ENCODE results near the gene HECA.
"Not testable (repeated sequence)": the region's sequence is repeated elsewhere in the genome, so short reads cannot be mapped to it uniquely, and the experiment has no call there.

Gene HECA

GRCh38 chr6:139135578-139136545 lies 982 bp downstream of the HECA start:
- in situ Hi-C loops (cut with MboI; ENCODE audit: low sequenced_read_pairs), result no loop called here

- in situ Hi-C loops (cut with MboI; ENCODE audit: low sequenced_read_pairs), result no loop called here
Measured at GRCh38 chr6:139137706-139138105, 2.8 kb downstream of the HECA start.

GRCh38 chr6:139140854-139141253 lies 6.0 kb downstream of the HECA start:
- in situ Hi-C loops (cut with MboI; ENCODE audit: low sequenced_read_pairs), result not testable (repeated sequence)

GRCh38 chr6:139142262-139142661 lies 7.4 kb downstream of the HECA start:
- in situ Hi-C loops (cut with MboI; ENCODE audit: low sequenced_read_pairs), result no loop called here

GRCh38 chr6:139143111-139143510 lies 8.2 kb downstream of the HECA start:
- in situ Hi-C loops (cut with MboI; ENCODE audit: low sequenced_read_pairs), result no loop called here

- in situ Hi-C loops (cut with MboI; ENCODE audit: low sequenced_read_pairs), result no loop called here
Measured at GRCh38 chr6:139144490-139145085, 9.7 kb downstream of the HECA start.

GRCh38 chr6:139145661-139146060 lies 10.8 kb downstream of the HECA start:
- in situ Hi-C loops (cut with MboI; ENCODE audit: low sequenced_read_pairs), result no loop called here

GRCh38 chr6:139146317-139146726 lies 11.4 kb downstream of the HECA start:
- in situ Hi-C loops (cut with MboI; ENCODE audit: low sequenced_read_pairs), result no loop called here

- in situ Hi-C loops (cut with MboI; ENCODE audit: low sequenced_read_pairs), result no loop called here
Measured at GRCh38 chr6:139147628-139148027, 12.7 kb downstream of the HECA start.

GRCh38 chr6:139148557-139149235 lies 13.8 kb downstream of the HECA start:
- in situ Hi-C loops (cut with MboI; ENCODE audit: low sequenced_read_pairs), result no loop called here

- in situ Hi-C loops (cut with MboI; ENCODE audit: low sequenced_read_pairs), result no loop called here
Measured at GRCh38 chr6:139149383-139149782, 14.5 kb downstream of the HECA start.

- in situ Hi-C loops (cut with MboI; ENCODE audit: low sequenced_read_pairs), result no loop called here
Measured at GRCh38 chr6:139150920-139151319, 16.0 kb downstream of the HECA start.

- in situ Hi-C loops (cut with MboI; ENCODE audit: low sequenced_read_pairs), result no loop called here
Measured at GRCh38 chr6:139151425-139152087, 16.7 kb downstream of the HECA start.

GRCh38 chr6:139152088-139152891 lies 17.4 kb downstream of the HECA start:
- in situ Hi-C loops (cut with MboI; ENCODE audit: low sequenced_read_pairs), result no loop called here

- in situ Hi-C loops (cut with MboI; ENCODE audit: low sequenced_read_pairs), result no loop called here
Measured at GRCh38 chr6:139152892-139153271, 18.0 kb downstream of the HECA start.

GRCh38 chr6:139153855-139154254 lies 19.0 kb downstream of the HECA start:
- in situ Hi-C loops (cut with MboI; ENCODE audit: low sequenced_read_pairs), result no loop called here

GRCh38 chr6:139154881-139155547 lies 20.1 kb downstream of the HECA start:
- in situ Hi-C loops (cut with MboI; ENCODE audit: low sequenced_read_pairs), result no loop called here

GRCh38 chr6:139156102-139156501 lies 21.2 kb downstream of the HECA start:
- in situ Hi-C loops (cut with MboI; ENCODE audit: low sequenced_read_pairs), result no loop called here

GRCh38 chr6:139156551-139156950 lies 21.7 kb downstream of the HECA start:
- in situ Hi-C loops (cut with MboI; ENCODE audit: low sequenced_read_pairs), result no loop called here

GRCh38 chr6:139157086-139157485 lies 22.2 kb downstream of the HECA start:
- in situ Hi-C loops (cut with MboI; ENCODE audit: low sequenced_read_pairs), result not testable (repeated sequence)

All from HL-60/S4 treated with phorbol 12-myristate 13-acetate at 8.2 ng/mL for 4 days and 3 days (cell line).